Pancreas (tissue), 10 donors: ENCODE measurements around the gene E2F2. TPM values are rescaled to one million over a fixed set of nuclear protein-coding genes. Genes with fewer than 3 reads are reported as not detected.
A peak's percentile ranks its signal among the peaks of the same experiment; 100 is the strongest.

Source experiments
- ATAC-seq, 4 donors: fragments of 200-7000 bp; cut with Tn5 transposase; one replicate each; pipeline versions ENCODE4 v1.8.0 to v1.9.1; 2020; ENCODE audit warnings: mild to moderate bottlenecking in 4 of 4, moderate library complexity in 4 of 4
- DNase-seq, 6 donors: peaks; one replicate each; pipeline ENCODE4 v3.0.0-alpha.2; 2020
- FAIRE-seq: peaks from 2 replicates; lab custom pipeline; 2012; peaks lifted over from hg19 to GRCh38; lab: Jason Lieb, UNC
- H3K27ac ChIP-seq, 4 donors: fragments of 200-600 bp; sonication (generic); 1 replicate in 3 of 4; 2 replicates in 1 of 4; pipeline versions ENCODE4 v1.5.0 to v1.8.0; 2020
- H3K27me3 ChIP-seq, 4 donors: fragments of 200-600 bp; one replicate each; pipeline ENCODE4 v1.8.0; 2021
- H3K36me3 ChIP-seq, 3 donors: fragments of 200-600 bp; sonication (generic) in 1 of 3; one replicate each; pipeline versions ENCODE4 v1.5.0 to v1.8.0; 2020 to 2021
- H3K4me1 ChIP-seq, 3 donors: fragments of 200-600 bp; one replicate each; pipeline ENCODE4 v1.8.0; 2021
- H3K4me3 ChIP-seq, 4 donors: fragments of 200-600 bp; sonication (generic) in 2 of 4; one replicate each; pipeline versions ENCODE4 v1.5.0 to v1.8.0; 2020 to 2021
- H3K9me3 ChIP-seq, 4 donors: fragments of 200-600 bp; one replicate each; pipeline ENCODE4 v1.8.0; 2021
- CTCF ChIP-seq, 4 donors: fragments of 200-600 bp; sonication (generic) in 3 of 4; IDR thresholded peaks; one replicate each; pipeline versions ENCODE4 v1.5.0 to v1.8.0; 2021; ENCODE audit warnings: antibody characterized with exemption in 4 of 4
- WGBS, 2 donors: extraction: QIAGEN DNeasy Blood & Tissue Kit; methylation state at CpG; one replicate each; pipeline ENCODE4 v1.1.7; 2013; 5-methylcytosine and 5-hydroxymethylcytosine counted together
- intact Hi-C, 3 donors: fragments of 100-400 bp; cut with DNase I; formaldehyde crosslinking; loops; one replicate each; pipeline versions ENCODE4 v1.11.1 to v1.14.2; 2022
- polyA plus RNA-seq, 2 donors: library from polyadenylated mRNA; stranded (reverse); fragments of 200-250 nt; gene quantifications; one replicate each; pipeline ENCODE4 v1.2.3, GENCODE V29; 2013
- total RNA-seq, 6 donors: library from RNA; stranded (reverse); fragmentation: NEBNext Ultra II Directional in 4 of 6; extraction: Animal tissue kit (Norgen Biotek cat#: 25700) in 4 of 6; gene quantifications; one replicate each; pipeline versions ENCODE4 v1.2.1 to v1.2.4, GENCODE V29; 2021 to 2023
- donor health status: healthy with polysubstance abuse.
- donor health status: DM: no; HTN: no; CAD: no; lungs with moderate emphysema.
- donor health status: DM: no; HTN: no; CAD: no.
- donor health status: control.
- donor health status: control.
- donor health status: Bipolar disorder and iron deficiency.
- donor health status: DM: yes; HTN: yes; CAD: no.
- donor health status: DM: no; HTN: no; CAD: no.
- donor health status: DM: no; HTN: no; CAD: no.
- donor health status: DM: yes; HTN: yes; CAD: no.

The E2F2 gene
- total and polyA plus RNA-seq, 8 donors = 0.04 to 0.40 (median 0.15) TPM; not detected in 2

GRCh38 chr1:23571465-23571864, 40.4 kb upstream of the E2F2 start:
- Histone ChIP-seq H3K27me3 (no peaks in the 10 kb centered on the region), H3K4me3 (no peak overlapping the region), H3K27ac (no peak overlapping the region), H3K9me3 (no peaks in the 10 kb centered on the region), H3K4me1 (peaks cover 0 to 4% (median 0%) of the 10 kb centered on the region in 3 donors), H3K36me3 (no peaks in the 10 kb centered on the region)
- TF ChIP-seq CTCF (IDR thresholded peaks at IDR 0.05) = no peak
- intact Hi-C loops = no loop called here
- no peak for ATAC-seq
- DNase-seq = no peak
- no peak for FAIRE-seq
- 76 to 81% methylated on average over 3 of the region's 3 CpGs for WGBS, 2 donors

GRCh38 chr1:23570001-23570691, 39.1 kb upstream of the E2F2 start:
- Histone ChIP-seq H3K9me3 (no peaks in the 10 kb centered on the region), H3K27ac (no peak overlapping the region), H3K4me3 (no peak overlapping the region), H3K36me3 (no peaks in the 10 kb centered on the region), H3K4me1 (peaks cover 0 to 4% (median 0%) of the 10 kb centered on the region in 3 donors), H3K27me3 (no peaks in the 10 kb centered on the region)
- no peak for ATAC-seq
- no peak for FAIRE-seq
- TF ChIP-seq CTCF (IDR thresholded peaks at IDR 0.05) = no peak
- DNase-seq = no peak
- intact Hi-C loops = no loop called here
- WGBS, 2 donors = 87 to 90% methylated on average over 4 of the region's 4 CpGs

- H3K27me3 ChIP-seq = no peaks in the 10 kb centered on the region
- no peaks in the 10 kb centered on the region for H3K9me3 ChIP-seq
- H3K36me3 ChIP-seq = no peaks in the 10 kb centered on the region
- ATAC-seq (peak in 3 of 4 donors; percentile 29 to 45 (median 38)), DNase-seq (no peak), FAIRE-seq (no peak)
- H3K4me1 ChIP-seq = peaks cover 0 to 5% (median 0%) of the 10 kb centered on the region in 3 donors
- intact Hi-C loops = no loop called here
- H3K27ac ChIP-seq = peak overlapping the region in 1 of 4 donors; percentile 33
- WGBS, 2 donors = 48% methylated on average over 16 of the region's 16 CpGs
- H3K4me3 ChIP-seq = peak overlapping the region in 3 of 4 donors; percentile 40 to 64 (median 52)
- TF ChIP-seq CTCF (IDR thresholded peaks at IDR 0.05) = no peak
Measured at GRCh38 chr1:23568608-23569383, 37.8 kb upstream of the E2F2 start.

- FAIRE-seq (no peak), ATAC-seq (peak; percentile 31 to 69 (median 40))
- WGBS, 2 donors = 1% methylated on average over 57 to 66 of the region's 66 CpGs
Measured at GRCh38 chr1:23567996-23568607, 37.1 kb upstream of the E2F2 start.

More at GRCh38 chr1:23567996-23568607, 37.1 kb upstream of the E2F2 start:
- H3K9me3 ChIP-seq = no peaks in the 10 kb centered on the region
- no peaks in the 10 kb centered on the region for H3K27me3 ChIP-seq
- peaks cover 0 to 8% (median 0%) of the 10 kb centered on the region in 3 donors for H3K4me1 ChIP-seq
- peak overlapping the region; percentile 40 to 64 (median 46) for H3K4me3 ChIP-seq
- H3K27ac ChIP-seq = peak overlapping the region in 1 of 4 donors; percentile 33
- DNase-seq = peak in 1 of 6 donors; percentile 68
- TF ChIP-seq CTCF (IDR thresholded peaks at IDR 0.05) = no peak
- no peaks in the 10 kb centered on the region for H3K36me3 ChIP-seq
- intact Hi-C loops = no loop called here
